Esophagus muscularis mucosa (tissue), 4 donors: ENCODE results near the gene ILDR1.

Source experiments
- CTCF ChIP-seq, 3 experiments: fragments of 200-600 bp in 2 of 3; fragments of 450-650 bp in 1 of 3; sonication (generic) in 2 of 3; IDR thresholded peaks; one replicate each; pipeline ENCODE4 v1.5.1; 2017 to 2019; ENCODE audit warnings: antibody characterized with exemption in 3 of 3, mild to moderate bottlenecking in 2 of 3, moderate library complexity in 1 of 3
- EP300 ChIP-seq: sonication (generic); formaldehyde crosslinking; IDR thresholded peaks from one replicate; pipeline ENCODE4 v1.6.1; 2017; ENCODE audit warnings: antibody characterized with exemption
- POLR2AphosphoS5 ChIP-seq, 2 donors: sonication (generic); formaldehyde crosslinking; IDR thresholded peaks; one replicate each; pipeline ENCODE4 v1.6.1; 2017; ENCODE audit warnings: antibody characterized with exemption in 2 of 2

- TF ChIP-seq CTCF (IDR thresholded peaks at IDR 0.05) (no peak), POLR2AphosphoS5 (IDR thresholded peaks at IDR 0.05) (no peak), EP300 (no peak)
These were observed 41.6 kb downstream of the ILDR1 start for GRCh38 chr3:121980450-121980796.
